ENCODE data around the gene DRD4.
"Not testable (repeated sequence)": the region's sequence is repeated elsewhere in the genome, so short reads cannot be mapped to it uniquely, and the experiment has no call there.

Gene DRD4

DNA sequence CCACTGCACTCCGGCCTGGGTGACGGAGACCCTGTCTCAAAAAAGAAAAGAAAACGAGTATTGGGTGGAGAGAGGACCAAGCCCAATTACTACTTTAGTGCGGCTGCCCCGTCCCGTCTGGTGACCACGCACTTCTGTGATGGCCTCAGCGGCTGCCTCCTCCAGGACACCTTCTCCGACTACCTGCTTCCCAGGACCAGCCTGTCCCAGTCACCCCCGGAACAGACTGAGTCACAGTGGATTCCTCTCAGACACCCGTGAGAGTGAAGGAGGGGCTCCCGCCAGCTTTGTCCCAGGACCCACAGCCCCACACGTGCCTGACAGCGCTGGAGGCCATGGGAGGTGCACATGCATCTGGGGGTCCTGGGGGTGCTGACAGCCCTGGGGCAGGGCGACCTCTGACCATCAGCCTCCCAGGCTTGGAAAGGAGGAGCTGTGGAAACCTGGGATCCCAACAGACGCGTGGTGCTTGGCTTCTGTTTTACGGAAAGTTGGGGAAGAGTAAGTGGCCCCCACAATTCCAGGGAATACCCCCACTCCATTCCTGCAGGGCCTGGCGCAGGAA, 4.8 kb downstream of the DRD4 start:
- no peak overlapping the region for H3K4me3 ChIP-seq (ENCODE audit: low read depth, low read length)

DNA sequence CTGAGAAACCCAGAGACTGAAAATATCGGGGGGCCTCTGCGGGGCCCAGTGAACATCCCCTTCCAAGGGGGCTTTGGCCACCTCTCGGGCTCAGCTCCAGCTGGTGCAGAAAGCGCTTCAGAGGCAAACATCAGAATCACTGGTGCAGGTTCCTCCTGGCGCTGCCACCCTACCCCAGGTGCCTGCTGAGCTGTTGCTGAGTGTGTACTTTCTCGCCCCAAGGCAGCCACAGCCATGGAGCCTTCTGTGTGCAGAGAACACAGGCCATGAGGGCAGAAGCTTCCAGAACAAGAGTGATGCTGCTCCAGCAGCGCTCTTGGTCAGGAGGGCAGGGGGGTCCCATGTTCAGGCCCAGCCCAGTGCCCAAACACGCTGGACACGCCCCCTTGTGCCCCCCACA, 6.3 kb downstream of the DRD4 start:
- H3K4me3 ChIP-seq (ENCODE audit: low read depth, low read length), result no peak overlapping the region

DNA sequence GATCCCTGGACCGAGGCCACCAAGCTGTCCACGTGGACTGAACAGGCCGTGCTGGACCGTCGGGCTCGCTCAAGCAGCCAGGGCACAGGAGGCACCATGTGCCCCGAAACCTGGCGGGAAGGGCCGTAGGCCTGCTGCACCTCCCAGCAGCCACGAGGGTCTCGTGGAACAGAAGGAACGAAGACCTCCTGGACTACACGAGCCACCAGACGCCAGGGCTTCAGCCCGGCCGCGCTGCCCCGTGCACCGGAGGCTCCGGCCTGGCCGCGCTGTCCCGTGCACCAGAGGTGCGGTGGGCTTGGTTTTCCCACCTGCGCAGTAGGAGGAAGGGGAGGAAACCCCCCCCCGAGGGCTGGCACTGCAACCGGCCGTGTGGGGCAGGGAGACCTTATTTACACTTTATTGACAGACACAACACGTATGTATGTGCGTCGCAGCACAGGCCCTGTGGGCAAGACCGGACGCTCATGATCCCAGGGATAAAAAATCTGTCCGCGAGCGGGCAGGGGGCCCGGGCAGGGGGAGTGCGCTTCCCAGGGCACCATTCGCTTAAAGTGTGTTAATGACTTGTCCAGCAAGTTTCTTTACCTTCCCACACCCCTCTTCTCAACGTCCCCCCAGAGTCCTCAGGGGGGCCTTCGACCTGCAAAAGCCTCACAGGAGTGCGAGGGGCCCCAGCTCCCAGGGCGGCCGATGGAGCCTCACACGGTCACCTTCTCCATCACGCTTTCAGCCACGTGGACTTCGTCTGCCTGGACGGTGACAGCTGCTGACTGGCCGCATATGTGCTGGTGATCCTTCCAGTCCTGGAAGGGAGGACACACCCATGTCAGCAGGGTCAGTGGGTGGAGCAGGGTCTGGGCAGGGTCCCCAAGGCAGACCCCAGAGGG, 7.0 kb downstream of the DRD4 start:
- H3K4me3 ChIP-seq (ENCODE audit: low read depth, low read length), result no peak overlapping the region

DNA sequence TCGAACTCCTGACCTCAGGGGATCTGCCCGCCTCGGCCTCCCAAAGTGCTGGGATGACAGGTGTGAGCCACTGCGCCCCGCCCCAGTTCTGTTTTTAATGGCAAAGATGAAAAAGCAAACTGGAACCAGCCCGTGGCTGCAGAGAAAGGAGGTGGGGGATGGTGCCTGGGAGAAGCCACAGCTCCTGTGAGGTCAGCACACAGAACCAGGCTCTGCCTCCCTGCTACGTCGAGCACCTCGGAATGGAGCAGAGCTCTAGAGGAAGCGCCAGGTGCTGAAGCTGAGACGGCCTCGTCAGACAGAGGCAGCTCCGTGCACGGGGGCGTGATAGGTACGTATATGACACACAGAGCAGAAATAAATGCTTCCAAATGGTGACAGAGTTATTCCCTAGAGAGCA, 8.5 kb downstream of the DRD4 start:
- no peak overlapping the region for H3K4me3 ChIP-seq (ENCODE audit: low read depth, low read length)

DNA sequence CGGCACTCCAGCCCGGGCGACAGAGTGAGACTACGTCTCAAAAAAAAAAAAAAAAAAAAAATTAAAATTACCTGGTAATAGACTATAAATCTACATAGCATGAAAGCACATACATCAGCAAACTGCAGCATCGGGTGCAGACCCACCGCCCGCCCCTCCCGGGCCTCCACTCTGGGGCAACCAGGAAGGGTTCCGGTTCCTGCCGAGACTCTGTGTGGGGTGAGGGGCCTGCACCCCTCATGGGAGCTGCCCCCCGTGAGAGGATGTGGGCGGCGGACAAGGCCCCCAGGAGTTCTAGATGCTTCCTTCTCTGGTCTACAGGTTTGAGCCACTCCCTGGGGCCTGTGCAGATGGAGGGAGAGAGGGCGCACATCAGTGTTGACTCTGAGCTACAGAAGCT, 9.1 kb downstream of the DRD4 start:
- no peak overlapping the region for H3K4me3 ChIP-seq (ENCODE audit: low read depth, low read length)

DNA sequence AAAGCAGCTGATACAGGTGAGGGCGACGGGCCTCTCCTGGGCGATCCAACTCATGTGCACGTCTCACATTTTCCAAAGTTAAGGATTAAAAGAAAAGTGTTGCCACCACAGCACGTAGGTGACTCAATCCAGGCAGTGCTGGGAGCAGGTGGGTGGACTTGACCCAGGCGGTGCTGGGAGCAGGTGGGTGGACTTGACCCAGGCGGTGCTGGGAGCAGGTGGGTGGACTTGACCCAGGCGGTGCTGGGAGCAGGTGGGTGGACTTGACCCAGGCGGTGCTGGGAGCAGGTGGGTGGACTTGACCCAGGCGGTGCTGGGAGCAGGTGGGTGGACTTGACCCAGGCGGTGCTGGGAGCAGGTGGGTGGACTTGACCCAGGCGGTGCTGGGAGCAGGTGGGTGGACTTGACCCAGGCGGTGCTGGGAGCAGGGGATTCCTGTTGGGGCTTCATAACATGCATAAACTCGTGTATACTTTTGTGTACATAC, 10.6 kb downstream of the DRD4 start:
- H3K4me3 ChIP-seq (ENCODE audit: low read depth, low read length), result not testable (repeated sequence)

DNA sequence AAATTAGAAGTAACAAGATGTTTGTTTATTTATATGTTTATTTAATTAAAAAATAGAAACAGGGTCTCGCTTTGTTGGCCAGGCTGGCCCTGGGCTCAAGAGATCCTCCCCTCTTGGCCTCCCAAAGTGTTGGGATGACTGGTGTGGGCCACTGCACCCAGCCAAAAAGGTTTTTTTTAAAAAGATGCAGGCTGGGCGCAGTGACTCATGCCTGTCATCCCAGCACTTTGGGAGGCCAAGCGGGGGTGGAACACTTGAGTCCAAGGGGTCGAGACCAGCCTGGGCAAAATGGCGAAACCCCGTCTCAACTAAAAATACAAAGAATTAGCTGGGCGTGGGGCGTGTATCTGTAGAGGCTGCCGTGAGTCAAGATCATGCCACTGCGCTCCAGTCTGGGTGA, 13.4 kb downstream of the DRD4 start:
- no peak overlapping the region for H3K4me3 ChIP-seq (ENCODE audit: low read depth, low read length)

DNA sequence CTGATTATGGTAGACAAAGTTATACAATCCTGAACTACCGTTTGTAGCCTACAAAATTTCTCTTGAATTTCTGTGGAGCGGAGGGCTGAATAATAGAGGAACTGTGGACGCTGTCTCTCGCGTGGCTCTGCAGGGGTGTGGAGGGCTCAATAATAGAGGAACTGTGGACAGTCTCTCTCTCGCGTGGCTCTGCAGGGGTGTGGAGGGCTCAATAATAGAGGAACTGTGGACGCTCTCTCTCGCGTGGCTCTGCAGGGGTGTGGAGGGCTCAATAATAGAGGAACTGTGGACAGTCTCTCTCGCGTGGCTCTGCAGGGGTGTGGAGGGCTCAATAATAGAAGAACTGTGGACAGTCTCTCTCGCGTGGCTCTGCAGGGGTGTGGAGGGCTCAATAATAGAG, 16.1 kb downstream of the DRD4 start:
- not testable (repeated sequence) for H3K4me3 ChIP-seq (ENCODE audit: low read depth, low read length)

DNA sequence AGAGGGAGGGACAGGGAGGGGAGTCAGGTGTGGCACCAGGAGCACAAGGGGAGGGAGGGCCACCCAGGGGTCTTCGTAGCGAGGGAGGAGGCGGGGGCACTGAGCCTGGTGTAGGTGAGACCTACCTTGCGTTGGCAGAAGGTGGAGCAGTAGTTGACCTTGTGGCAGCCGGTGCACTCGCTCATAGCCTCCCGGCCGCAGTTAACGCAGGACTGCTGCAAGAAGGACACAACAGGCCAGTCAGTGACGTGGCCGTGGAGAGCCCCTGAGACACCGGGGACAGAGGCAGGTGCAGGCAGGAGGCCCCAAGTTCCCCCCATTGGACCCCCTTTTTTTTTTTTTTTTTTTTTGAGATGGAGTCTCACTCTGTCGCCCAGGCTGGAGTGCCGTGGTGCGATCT, 16.8 kb downstream of the DRD4 start:
- H3K4me3 ChIP-seq (ENCODE audit: low read depth, low read length), result no peak overlapping the region

DNA sequence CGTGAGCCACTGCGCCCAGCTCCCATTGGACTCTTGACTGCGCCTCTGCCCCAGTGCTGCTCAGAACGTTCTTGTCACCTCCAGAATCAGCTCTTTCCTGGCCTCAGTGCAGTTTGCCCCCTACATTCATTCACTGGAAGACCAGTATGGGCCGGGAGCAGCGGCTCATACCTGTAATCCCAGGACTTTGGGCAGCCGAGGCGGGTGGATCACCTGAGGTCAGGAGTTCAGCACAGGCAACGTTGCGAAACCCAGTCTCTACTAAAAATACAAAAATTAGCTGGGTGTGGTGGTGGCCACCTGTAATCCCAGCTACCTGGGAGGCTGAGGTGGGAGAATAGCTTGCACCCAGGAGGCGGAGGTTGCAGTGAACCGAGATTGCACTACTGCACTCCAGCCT, 17.4 kb downstream of the DRD4 start:
- H3K4me3 ChIP-seq (ENCODE audit: low read depth, low read length), result not testable (repeated sequence)

DNA sequence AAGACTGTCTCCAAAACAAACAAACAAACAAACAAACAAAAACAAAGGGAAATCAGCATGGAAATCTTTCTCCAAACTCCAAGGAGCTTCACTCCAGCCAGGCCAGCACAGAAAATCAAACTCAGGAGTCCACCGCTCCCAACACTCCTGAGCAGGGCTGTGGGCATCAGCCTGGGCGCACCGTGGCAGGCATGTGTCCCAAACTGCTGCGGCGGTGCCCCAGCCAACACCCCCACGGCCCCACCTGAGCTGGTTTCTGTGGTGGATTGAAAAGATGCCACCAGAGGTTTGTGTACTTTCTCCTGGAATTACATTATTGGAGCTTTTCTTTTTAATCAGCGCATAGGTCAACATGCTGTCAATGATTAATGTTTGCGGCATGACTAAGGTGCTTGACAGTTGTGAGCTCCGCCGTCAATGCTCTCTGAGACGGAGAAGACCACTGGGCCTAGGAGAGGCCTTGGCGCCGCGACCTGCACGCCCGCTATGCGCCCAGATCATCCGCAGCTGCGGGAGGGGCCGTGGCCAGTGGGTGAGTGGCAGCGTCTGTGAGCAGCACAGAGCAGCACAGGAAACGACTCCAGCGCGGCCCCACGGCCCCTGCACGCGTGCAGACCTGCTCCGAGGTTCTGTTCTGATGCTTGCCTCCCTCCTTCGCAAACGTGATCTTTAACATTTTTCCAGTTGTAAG, 18.1 kb downstream of the DRD4 start:
- H3K4me3 ChIP-seq (ENCODE audit: low read depth, low read length), result no peak overlapping the region

DNA sequence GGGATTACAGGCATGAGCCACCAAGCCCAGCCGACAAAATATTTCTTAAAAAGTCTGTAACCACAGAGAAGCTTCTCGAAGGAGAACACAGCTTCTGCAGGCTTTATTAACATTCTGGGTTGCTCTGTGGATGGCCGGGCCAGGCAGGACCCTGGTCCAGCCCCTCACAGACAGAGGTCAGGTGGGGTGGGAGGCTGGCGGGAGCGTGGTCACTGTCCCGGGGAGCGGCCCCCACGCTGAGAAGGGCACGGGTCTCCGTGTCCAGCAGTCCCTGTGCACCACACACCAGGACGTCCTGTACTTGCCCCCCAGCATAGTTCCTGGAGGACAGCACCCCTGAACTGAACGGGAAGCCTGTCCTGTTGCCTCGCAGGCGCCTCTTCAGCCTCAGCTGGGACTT, 19.4 kb downstream of the DRD4 start:
- H3K4me3 ChIP-seq (ENCODE audit: low read depth, low read length), result no peak overlapping the region

DNA sequence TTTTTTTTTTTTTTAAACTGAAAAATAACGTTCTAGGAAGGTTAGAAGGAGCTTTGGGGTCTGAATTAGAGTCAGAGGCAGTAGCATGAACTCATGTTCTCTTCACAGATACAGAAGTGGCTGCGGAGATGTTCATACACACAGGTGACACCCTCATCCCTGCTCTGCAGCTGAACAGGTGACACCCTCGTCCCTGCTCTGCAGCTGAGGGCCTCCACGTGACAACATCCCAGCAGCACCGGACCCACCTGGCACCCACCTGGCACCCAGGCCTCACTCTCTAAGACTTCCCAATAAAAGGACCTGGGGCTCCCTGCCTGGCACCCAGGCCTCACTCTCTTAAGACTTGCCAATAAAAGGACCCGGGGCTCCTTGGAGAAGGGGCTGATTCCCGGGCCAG, 19.8 kb downstream of the DRD4 start:
- no peak overlapping the region for H3K4me3 ChIP-seq (ENCODE audit: low read depth, low read length)

DNA sequence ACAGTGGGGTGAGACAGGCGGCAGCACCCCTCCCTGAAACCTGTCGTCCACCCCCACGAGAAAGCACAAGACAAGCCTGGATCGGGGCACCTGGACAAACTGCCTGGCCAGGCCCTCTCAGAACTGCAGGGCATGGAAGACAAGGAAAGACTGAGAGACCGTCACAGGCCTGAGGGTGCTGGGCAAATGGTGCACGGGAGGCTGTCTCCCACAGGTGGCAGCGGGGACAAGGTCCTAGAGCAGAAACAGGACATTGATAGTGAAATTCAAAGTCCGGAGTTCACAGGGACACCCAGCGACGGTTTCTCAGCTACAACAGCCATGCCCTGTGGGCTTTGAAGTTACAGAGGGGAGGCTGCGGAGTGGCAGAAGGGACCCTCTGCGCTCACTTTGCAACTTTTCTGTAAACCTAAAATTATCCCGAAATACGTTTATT, 20.6 kb downstream of the DRD4 start:
- H3K4me3 ChIP-seq (ENCODE audit: low read depth, low read length), result no peak overlapping the region

DNA sequence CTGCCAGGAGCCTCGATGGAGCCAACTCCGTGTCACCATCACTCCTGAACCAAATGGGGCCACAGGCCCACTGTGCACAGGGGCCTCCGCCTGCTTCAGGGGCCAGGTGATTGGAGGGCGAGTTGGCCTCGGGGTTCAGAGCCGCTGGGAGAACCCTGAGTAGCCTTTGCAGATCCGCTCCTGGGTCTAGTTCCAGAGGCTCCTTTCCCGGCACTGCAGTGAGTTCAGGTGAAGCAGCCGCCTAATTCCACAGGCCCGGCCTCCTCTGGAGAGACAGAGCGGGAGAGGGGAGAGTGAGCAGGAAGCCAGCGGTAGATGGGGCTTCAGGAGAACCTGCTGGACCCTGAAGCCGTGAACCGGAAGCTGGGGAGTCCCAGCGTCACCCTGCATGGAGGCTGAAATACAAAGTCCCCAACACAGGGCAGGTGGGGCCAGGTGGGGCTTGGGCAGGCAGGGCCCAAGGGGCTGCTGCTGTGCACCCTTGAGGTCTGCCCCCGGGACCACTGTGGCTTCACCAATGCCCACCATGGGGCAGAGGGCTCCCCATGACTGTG, 22.5 kb downstream of the DRD4 start:
- H3K4me3 ChIP-seq (ENCODE audit: low read depth, low read length), result no peak overlapping the region

DNA sequence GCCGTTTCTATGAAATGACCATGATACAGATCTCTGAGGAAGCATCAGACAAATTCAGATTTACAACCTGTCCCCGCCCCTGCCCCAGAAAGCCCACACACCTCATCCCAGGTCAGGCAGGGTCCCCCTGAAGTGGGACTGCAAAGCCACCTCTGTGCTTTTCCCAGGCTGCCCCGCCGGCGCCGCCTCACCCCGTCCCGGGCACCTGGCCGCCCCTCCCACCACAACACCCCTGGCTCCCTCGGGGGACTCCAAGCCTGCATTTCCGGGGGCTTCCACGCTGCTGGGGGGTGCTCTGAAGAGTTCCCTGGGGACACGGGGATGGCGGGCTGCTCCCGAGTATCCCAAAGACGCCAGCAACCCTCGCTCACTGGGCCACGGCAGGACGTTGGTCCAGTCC, 23.2 kb downstream of the DRD4 start:
- H3K4me3 ChIP-seq (ENCODE audit: low read depth, low read length), result no peak overlapping the region

DNA sequence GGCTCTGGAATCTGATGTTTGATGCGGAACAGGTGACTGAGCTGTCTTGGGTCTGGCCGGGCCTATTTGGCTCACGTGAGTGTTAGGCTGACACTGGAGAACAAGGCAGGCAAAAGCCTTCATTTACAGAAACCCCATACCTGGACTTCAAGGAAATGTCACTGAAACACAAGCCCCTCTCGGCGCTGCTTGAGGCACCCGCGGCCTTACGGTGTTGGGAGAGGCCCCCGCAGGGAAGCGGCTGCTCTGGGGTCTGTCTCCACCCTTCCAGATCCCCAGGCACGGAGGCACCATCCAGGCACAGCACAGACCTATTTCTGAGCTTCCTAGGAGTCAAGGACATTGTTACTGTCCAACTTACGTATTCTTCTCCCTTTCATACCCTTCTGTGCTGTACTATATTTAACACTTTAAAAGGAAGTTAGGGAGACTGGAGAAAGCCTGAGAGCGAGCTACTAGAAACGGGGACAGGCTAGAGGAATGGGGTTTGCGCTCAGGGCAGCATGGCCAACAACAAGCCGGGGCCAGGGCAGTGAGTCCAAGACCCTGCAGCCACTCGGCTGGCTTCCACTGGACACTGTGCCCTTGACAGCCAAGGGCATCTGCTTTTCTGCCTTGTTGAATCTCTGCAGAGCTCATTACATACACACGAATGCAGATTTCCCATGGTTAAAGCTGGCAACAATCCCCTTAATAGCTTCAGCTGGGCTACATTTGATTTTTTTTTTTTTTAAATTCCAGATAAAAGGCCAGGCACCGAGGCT, 23.8 kb downstream of the DRD4 start:
- no peak overlapping the region for H3K4me3 ChIP-seq (ENCODE audit: low read depth, low read length)

DNA sequence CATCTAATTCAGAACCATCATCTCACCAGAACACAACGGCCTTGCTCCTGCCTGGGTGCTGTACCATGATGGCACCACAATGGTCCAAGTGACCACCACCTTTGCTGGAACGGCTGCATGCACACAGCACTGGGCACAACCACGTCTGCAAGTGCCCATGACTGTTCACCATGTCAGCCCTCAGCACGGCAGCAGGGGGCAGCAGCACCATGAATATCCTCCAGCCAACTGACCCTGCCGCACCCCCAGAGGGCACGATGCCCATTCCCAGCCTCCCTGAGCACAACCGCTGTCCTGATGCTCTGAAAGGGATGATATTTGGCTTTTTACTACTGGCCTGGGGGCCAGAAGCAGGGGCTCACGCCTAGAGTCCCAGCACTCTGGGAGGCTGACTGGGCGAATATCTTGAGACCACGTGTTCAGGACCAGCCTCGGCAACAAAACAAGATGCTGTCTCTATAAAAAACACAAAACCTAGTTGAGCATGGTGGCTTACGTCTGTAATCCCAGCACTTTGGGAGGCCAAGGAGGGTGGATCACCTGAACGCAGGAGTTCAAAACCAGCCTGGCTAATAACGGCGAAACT, 25.7 kb downstream of the DRD4 start:
- H3K4me3 ChIP-seq (ENCODE audit: low read depth, low read length), result no peak overlapping the region

DNA sequence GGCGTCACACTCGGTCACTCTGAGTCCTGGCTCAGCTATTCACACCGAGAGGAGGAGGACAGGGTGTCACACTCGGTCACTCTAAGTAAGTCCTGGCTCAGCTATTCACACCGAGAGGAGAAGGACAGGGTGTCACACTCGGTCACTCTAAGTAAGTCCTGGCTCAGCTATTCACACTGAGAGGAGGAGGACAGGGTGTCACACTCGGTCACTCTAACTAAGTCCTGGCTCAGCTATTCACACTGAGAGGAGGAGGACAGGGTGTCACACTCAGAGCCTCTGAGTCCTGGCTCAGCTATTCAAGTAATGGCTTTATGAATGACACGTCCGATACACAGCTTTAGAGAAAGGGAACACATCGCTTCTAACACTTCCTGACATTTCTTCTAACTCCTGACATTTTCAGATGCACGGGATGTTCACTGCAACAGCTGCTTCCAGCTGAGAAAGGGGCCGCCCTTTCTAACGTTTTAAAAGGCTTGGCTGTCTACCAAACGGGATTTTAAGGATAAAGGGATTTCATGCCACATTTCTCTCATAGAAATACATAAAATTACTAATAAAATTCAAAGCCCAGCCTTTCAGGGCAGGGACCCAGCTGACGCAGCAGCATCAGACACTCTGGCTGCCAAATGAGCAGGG, 28.1 kb downstream of the DRD4 start:
- H3K4me3 ChIP-seq (ENCODE audit: low read depth, low read length), result no peak overlapping the region

DNA sequence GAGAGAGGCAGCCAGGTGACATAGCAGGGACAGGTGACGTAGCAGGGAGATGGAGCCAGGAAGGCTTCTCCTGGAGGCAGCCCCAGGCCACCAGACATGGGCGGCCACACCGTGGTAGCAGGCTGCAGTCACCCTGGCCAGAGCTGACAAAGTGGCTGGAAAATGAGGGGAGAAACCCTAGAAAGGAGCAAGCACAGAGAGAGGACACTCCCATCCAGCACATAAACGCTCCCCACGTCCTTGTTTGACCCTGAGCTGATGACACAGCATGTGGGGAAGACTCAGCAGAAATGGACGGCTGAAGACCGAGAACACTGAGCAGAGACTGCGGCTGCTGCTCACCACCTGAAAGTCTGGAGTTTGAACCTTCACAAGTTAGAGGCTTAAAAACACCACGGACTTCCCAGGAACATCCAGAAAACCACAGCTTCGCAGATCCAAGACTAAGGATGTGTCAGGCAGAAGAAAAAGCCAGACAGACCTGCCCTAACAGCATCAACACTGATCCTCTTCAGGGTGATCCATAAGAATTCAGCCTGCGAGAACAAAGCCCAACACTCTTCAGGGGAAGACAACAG, 28.7 kb downstream of the DRD4 start:
- H3K4me3 ChIP-seq (ENCODE audit: low read depth, low read length), result no peak overlapping the region

Measured in iPS-11a (cell line).